Liver (tissue), 9 donors: Measurements from ENCODE around the gene S100A4. TPM values are rescaled to one million over a fixed set of nuclear protein-coding genes. Genes with fewer than 3 reads are reported as not detected.

Source experiments
- DNase-seq: peaks from one replicate; pipeline ENCODE4 v3.0.0-alpha.2; 2017; ENCODE audit warnings: low spot score
- H3K27ac ChIP-seq, 2 donors: one replicate each; pipeline ENCODE4 v1.7.0; 2013; ENCODE audit warnings: inconsistent platforms in 2 of 2, low read length in 2 of 2, control low read depth in 1 of 2, low read depth in 1 of 2, mild to moderate bottlenecking in 1 of 2
- H3K27me3 ChIP-seq, 4 donors: one replicate each; pipeline versions ENCODE4 v1.6.1 to v1.7.0; 2013; ENCODE audit warnings: low read length in 3 of 4, inconsistent platforms in 1 of 4, mild to moderate bottlenecking in 1 of 4, moderate library complexity in 1 of 4; ENCODE audit not compliant: control insufficient read depth in 4 of 4, insufficient read depth in 4 of 4
- H3K36me3 ChIP-seq, 4 donors: one replicate each; pipeline versions ENCODE4 v1.6.1 to v1.7.0; 2013; ENCODE audit warnings: low read length in 3 of 4, mild to moderate bottlenecking in 3 of 4, low read depth in 1 of 4, moderate library complexity in 1 of 4; ENCODE audit not compliant: control insufficient read depth in 4 of 4, insufficient read depth in 3 of 4
- H3K4me1 ChIP-seq, 4 donors: one replicate each; pipeline versions ENCODE4 v1.6.1 to v1.7.0; 2013; ENCODE audit warnings: low read length in 3 of 4, mild to moderate bottlenecking in 3 of 4, moderate library complexity in 1 of 4; ENCODE audit not compliant: control insufficient read depth in 4 of 4, insufficient read depth in 4 of 4
- H3K4me3 ChIP-seq, 3 donors: one replicate each; pipeline versions ENCODE4 v1.6.1 to v1.7.0; 2013; ENCODE audit warnings: low read length in 3 of 3, control low read depth in 1 of 3, low read depth in 1 of 3, mild to moderate bottlenecking in 1 of 3
- H3K9ac ChIP-seq, 2 donors: one replicate each; pipeline ENCODE4 v1.7.0; 2013; ENCODE audit warnings: low read length in 2 of 2, mild to moderate bottlenecking in 2 of 2, moderate library complexity in 2 of 2, control low read depth in 1 of 2, low read depth in 1 of 2
- H3K9me3 ChIP-seq, 4 donors: one replicate each; pipeline versions ENCODE4 v1.6.1 to v1.7.0; 2013; ENCODE audit warnings: low read length in 3 of 4; ENCODE audit not compliant: control insufficient read depth in 4 of 4
- CTCF ChIP-seq: fragments of 150-350 bp; IDR thresholded peaks from 2 replicates; pipeline ENCODE4 v1.5.1; 2017; ENCODE audit warnings: improper control_type of control experiment, low read depth, low read length; ENCODE audit not compliant: missing input control
- FOXA1 ChIP-seq: IDR thresholded peaks from 2 replicates; pipeline ENCODE4 v1.6.1; 2016; ENCODE audit warnings: antibody characterized with exemption
- FOXA2 ChIP-seq: IDR thresholded peaks from 2 replicates; pipeline ENCODE4 v1.6.1; 2016; ENCODE audit warnings: antibody characterized with exemption
- GABPA ChIP-seq, 2 donors: IDR thresholded peaks in 1 of 2; conservative IDR thresholded peaks in 1 of 2; 2 replicates each; pipeline ENCODE4 v1.6.1; 2016; ENCODE audit warnings: antibody characterized with exemption in 2 of 2, mild to moderate bottlenecking in 1 of 2, moderate library complexity in 1 of 2
- JUND ChIP-seq, 2 donors: IDR thresholded peaks; 2 replicates each; pipeline ENCODE4 v1.6.1; 2016; ENCODE audit warnings: antibody characterized with exemption in 2 of 2
- RAD21 ChIP-seq, 2 donors: IDR thresholded peaks; 2 replicates each; pipeline ENCODE4 v1.6.1; 2016; ENCODE audit warnings: antibody characterized with exemption in 2 of 2, mild to moderate bottlenecking in 2 of 2
- RXRA ChIP-seq, 2 donors: IDR thresholded peaks; 2 replicates each; pipeline ENCODE4 v1.6.1; 2017 to 2018; ENCODE audit warnings: antibody characterized with exemption in 2 of 2, mild to moderate bottlenecking in 1 of 2
- SP1 ChIP-seq: IDR thresholded peaks from 2 replicates; pipeline ENCODE4 v1.6.1; 2018; ENCODE audit warnings: antibody characterized with exemption, mild to moderate bottlenecking
- TAF1 ChIP-seq: conservative IDR thresholded peaks from 2 replicates; pipeline ENCODE4 v1.6.1; 2016; ENCODE audit warnings: antibody characterized with exemption, mild to moderate bottlenecking
- WGBS: extraction: QIAGEN DNeasy Blood & Tissue Kit; methylation state at CpG from one replicate; pipeline ENCODE4 v1.1.7; 2013; 5-methylcytosine and 5-hydroxymethylcytosine counted together
- polyA plus RNA-seq, 2 donors: library from polyadenylated mRNA; stranded (reverse) in 1 of 2; unstranded in 1 of 2; fragments of 200-250 nt in 1 of 2; fragments of >200 nt in 1 of 2; fragmentation: Nextera tagmentation in 1 of 2; extraction: Ambion mirVana in 1 of 2; gene quantifications; one replicate each; pipeline versions ENCODE4 v1.2.1 to v1.2.3, GENCODE V29; 2013 to 2015
- total RNA-seq, 2 donors: library from RNA; depleted of rRNA; stranded (reverse); fragments of >200 nt; gene quantifications; one replicate each; pipeline ENCODE4 v1.2.3, GENCODE V29; 2014
- TF ChIP-seq, protein P1 (sequence below): IDR thresholded peaks from 2 replicates; pipeline ENCODE4 v1.6.1; 2016; ENCODE audit warnings: antibody characterized with exemption
- TF ChIP-seq, protein P2 (sequence below): IDR thresholded peaks from 2 replicates; pipeline ENCODE4 v1.6.1; 2016; ENCODE audit warnings: antibody characterized with exemption
- TF ChIP-seq, protein P3 (sequence below): IDR thresholded peaks from 2 replicates; pipeline ENCODE4 v1.6.1; 2016; ENCODE audit warnings: antibody characterized with exemption
- donor health status: healthy.
- donor health status: healthy.
- donor health status: healthy.
- donor health status: healthy.
- donor health status: healthy.

Gene S100A4
- total and polyA plus RNA-seq, 4 donors, result 4.8 to 69.8 (median 16.7) TPM

DNA sequence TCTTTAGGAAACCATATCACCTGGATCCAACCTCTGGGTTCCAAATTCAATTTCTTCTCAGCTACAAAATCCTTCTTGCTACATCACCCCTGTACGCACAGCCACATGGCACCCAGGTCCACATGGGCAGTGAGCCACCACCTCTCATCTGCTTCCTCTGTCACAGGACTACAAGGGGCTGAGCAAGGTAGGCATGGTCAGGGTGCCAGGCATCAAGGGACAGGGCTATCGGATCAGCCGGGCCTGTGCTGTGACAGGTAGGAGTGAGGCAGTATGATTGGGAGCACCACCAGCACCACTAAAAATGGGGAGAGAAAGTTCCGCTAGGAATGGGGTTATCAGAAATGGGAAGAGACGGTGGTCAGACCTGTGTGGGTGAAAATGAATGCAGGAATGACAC, 39.2 kb downstream of the S100A4 start:
- H3K4me3 ChIP-seq, result no peak overlapping the region
- DNase-seq, result no peak
- no peak overlapping the region for H3K27ac ChIP-seq
- WGBS, result 89% methylated on average over 5 of the region's 5 CpGs
- H3K36me3 ChIP-seq, result no peaks in the 10 kb centered on the region
- H3K9ac ChIP-seq, result no peak overlapping the region
- no peaks in the 10 kb centered on the region for H3K27me3 ChIP-seq
- no peaks in the 10 kb centered on the region for H3K9me3 ChIP-seq
- no peak for TF ChIP-seq FOXA1
- no peak for TF ChIP-seq CTCF
- TF ChIP-seq, protein P1, sequence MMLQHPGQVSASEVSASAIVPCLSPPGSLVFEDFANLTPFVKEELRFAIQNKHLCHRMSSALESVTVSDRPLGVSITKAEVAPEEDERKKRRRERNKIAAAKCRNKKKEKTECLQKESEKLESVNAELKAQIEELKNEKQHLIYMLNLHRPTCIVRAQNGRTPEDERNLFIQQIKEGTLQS, result no peak
- no peak for TF ChIP-seq RXRA (IDR thresholded peaks at IDR 0.05)
- H3K4me1 ChIP-seq, result peaks cover 0 to 4% (median 2%) of the 10 kb centered on the region in 4 donors

GRCh38 chr1:153505576-153505975, 40.0 kb downstream of the S100A4 start:
- Histone ChIP-seq H3K36me3 (no peaks in the 10 kb centered on the region), H3K9me3 (no peaks in the 10 kb centered on the region), H3K27ac (no peak overlapping the region), H3K9ac (no peak overlapping the region), H3K4me1 (peaks cover 0 to 4% (median 2%) of the 10 kb centered on the region in 4 donors), H3K27me3 (no peaks in the 10 kb centered on the region), H3K4me3 (no peak overlapping the region)
- TF ChIP-seq CTCF (no peak), FOXA2 (no peak), TAF1 (no peak), RXRA (IDR thresholded peaks at IDR 0.05) (no peak), GABPA (IDR thresholded peaks at IDR 0.05 in 1 of 2, conservative IDR thresholded peaks at IDR 0.05 in 1 of 2) (no peak), SP1 (no peak), JUND (IDR thresholded peaks at IDR 0.05) (no peak), RAD21 (IDR thresholded peaks at IDR 0.05) (no peak)
- TF ChIP-seq, protein P2, sequence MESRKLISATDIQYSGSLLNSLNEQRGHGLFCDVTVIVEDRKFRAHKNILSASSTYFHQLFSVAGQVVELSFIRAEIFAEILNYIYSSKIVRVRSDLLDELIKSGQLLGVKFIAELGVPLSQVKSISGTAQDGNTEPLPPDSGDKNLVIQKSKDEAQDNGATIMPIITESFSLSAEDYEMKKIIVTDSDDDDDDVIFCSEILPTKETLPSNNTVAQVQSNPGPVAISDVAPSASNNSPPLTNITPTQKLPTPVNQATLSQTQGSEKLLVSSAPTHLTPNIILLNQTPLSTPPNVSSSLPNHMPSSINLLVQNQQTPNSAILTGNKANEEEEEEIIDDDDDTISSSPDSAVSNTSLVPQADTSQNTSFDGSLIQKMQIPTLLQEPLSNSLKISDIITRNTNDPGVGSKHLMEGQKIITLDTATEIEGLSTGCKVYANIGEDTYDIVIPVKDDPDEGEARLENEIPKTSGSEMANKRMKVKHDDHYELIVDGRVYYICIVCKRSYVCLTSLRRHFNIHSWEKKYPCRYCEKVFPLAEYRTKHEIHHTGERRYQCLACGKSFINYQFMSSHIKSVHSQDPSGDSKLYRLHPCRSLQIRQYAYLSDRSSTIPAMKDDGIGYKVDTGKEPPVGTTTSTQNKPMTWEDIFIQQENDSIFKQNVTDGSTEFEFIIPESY, result no peak
- TF ChIP-seq, protein P3, sequence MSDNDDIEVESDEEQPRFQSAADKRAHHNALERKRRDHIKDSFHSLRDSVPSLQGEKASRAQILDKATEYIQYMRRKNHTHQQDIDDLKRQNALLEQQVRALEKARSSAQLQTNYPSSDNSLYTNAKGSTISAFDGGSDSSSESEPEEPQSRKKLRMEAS, result no peak
- TF ChIP-seq, protein P1, result no peak
- WGBS, result 80% methylated on average over 1 of the region's 1 CpG
- no peak for DNase-seq
